NCI-H1092 (cell line): Measurements from ENCODE around the gene MYO18B.

Experiments used
- DNase-seq: peaks from one replicate; lab custom pipeline; 2025; lab: John Stamatoyannopoulos, UW

Gene MYO18B

GRCh38 chr22:25824828-25825423 is 82.9 kb downstream of the MYO18B start:
- no peak for DNase-seq

DNA sequence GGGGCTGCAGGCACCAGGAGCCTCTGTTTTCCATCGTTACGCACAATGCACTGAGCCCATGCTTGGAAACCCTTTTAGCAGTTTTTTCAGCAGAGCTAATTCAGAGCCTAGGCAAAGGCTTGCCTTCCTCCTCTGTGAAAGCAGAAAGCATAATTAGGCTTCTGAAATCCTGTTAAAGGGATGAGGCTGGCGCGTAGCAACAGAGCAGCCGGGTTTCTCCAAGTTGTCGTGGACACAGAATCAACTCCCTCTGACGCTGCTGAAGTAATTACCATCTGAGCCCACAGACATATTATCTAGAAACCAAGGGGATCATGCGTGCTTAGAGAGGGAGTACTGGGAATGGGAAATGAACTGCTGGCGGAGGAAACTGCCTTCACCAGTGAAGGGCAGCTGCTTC is 85.4 kb downstream of the MYO18B start:
- DNase-seq: no peak

DNA sequence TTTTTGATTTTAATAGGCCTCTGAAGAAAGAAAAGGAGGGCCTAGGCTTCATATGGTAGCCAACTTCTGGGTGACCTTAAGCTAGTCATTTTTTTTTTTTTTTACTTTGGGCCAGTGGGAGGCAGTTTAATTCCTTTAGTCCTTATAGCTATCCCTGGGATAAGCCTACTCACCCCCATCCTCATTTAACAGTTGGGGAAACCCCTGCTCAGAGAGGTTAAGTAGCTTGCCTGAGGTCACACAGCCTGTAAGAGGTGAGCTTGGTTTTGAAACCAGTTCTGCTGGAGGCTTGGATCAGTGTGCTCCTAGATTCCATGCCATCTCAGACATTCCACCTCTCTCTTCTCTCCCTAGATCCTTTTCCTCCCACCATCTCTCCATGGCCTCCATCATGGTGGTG is 86.4 kb downstream of the MYO18B start:
- DNase-seq: no peak

GRCh38 chr22:25829237-25829636 is 87.2 kb downstream of the MYO18B start:
- DNase-seq: no peak

DNA sequence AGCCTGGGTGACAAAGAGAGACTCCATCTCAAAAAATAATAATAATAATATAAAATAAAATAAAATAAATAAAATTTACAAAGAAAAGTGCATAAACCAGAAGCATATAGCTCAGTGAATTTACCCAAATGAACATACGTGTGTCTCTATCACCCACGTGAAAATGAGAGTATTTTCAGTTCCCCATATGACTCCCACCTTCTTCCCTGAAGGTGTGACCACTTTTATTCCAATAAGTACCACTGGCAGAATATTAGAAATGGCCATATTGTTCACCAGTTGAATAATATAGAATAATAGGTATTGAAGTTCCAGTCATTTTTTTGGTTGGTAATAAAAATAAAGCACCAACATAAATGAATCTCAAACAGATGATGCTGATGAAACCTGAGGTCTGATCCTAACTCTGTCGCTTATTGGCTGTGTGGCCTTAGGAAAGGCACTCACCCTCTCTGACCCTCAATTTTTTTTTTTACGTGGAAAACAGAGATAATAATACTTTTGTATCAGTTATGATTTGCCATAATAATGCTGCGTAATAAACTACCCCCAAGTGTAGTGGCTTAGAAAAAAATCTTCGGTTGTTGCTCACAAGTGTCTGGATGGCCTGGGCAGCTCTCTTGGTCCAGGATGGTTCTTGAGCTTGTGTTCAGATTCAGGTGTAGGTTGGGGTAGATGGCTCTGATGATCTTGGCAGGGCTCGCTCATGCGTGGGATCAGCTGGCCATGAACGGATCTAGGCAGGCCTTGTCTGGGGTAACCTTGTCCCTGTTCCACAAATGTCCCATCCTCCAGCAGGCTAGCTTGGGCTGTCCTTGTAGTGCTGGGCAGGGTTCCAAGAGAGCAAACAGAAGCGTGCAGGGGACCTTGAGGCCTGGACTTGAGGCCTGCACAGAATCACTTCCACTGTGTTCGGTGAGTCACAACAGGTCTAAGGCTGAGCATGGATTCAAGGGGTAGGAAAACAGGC is 88.1 kb downstream of the MYO18B start:
- no peak for DNase-seq

GRCh38 chr22:25833091-25833490 is 91.1 kb downstream of the MYO18B start:
- DNase-seq: no peak

DNA sequence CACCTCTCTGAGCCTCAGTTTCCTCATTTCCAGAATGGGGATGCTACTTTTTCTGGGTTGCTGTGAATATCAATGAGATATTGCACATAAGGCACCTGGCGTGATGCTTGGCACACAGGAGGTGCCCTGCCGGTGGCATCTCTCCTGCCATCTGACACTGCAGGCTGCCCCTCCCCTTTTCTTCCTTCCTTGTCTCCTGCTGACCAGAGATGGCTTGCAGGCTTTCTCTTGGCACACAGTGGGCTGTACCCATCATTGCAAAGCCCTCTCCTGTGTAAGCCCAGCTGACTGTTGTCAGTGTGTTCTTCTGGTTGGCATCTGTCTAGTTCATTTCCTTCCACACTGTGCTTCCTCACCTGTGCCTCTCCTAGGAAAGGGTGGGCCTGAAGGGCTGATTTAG is 91.7 kb downstream of the MYO18B start:
- no peak for DNase-seq

DNA sequence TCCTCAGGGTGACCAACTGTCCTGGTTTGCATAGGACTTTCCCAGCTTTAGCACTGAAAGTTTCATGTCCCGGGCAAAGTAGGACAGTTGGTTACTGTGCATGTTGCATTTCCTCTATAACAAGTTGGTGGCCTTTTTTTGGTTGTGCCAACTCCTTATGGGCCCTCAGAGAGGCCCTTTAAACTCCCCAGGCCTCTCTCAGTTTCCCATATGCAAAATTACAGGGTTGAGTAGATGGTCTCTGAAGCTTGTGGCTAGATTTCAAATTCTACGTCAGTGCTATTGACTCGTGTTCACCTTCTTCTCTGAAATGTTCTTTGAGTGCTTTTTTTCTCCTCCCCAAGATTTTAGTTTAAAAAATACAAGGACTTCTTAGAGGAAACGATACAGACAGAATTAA is 92.5 kb downstream of the MYO18B start:
- DNase-seq: no peak

GRCh38 chr22:25835348-25835747 is 93.4 kb downstream of the MYO18B start:
- DNase-seq: no peak

DNA sequence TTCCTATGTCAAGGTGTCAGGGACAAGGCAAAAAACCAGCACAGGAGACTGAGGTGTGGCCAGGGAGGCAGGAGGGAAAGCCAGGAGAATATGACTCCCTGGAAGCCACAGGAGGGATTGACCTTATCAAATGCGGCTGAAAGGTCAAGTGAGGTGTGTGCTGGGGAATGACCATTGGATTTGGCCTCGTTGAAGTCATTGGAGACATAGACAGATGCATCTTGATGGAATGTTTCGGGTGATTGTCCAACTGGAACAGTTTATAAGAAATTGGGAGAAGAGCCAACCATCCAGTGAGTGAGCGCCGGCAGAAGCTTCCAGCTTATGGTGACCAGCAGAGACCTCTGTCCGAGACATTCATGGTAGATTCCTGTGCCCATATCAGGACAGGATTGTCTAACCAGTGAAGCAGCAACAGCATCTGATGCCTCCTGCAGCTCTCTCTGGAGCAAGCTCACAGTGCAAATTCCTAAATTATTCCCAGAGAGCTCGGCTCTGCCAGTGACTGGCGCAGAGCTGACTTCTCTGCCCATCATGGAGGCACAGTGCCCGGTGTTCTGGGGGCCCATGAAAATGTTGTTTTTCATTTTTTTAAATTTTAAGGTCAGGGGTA is 95.4 kb downstream of the MYO18B start:
- no peak for DNase-seq

DNA sequence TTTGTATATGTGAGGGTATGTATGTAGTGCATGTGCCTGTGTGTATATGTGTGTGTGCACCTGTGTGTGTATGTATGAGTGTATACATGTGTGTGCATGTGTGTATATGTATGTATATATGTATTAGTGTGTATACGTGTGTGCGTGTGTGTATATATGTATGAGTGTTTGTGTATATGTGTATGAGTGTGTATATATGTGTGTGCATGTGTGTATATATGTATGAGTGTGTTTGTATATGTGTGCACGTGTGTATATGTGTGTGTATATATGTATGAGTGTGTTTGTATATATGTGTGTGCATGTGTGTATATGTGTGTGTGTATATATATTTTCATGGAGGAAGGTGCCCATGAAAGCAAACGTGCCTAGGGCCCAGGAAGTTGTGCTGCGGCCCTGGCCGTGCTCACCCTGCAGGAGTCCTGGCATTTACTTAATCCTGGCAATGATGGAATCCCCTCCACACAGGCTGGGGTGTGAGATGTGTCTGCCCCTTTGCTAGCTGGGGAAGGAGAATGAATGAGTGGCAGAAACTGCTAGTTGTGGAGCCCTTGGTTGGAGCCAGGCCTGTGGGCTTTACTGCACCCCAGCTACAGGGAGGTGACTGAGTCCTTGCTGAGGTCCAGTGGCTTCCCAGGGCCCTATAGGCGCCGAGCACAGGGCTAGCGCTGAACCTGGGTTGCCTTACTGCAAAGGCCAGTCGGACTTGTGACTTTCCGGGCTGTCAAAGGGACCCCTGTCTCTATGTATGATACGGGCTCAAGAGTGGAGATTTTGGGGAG is 97.2 kb downstream of the MYO18B start:
- DNase-seq: no peak

DNA sequence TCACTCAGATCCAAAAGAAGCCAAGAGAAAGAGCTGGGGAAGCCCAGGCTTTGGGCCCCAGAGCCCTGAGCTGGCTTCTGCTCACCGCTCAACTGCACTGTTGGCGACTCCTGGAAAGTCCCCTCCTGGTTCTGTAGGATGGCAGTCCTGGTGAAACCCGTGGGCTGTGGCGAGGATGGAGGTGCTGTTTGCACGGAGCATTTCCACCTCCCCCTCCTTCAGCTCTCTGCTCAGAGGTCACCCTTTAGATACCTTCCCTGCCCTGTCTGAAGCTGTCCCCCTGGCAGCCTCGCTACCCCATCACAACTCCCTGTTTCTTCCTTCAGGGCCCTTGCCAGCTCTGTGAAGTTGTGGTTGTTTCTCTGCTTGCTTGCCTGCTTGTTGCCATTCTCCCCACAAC is 97.8 kb downstream of the MYO18B start:
- DNase-seq: no peak

- DNase-seq: no peak
Observed at GRCh38 chr22:25840167-25840566, 98.2 kb downstream of the MYO18B start.

DNA sequence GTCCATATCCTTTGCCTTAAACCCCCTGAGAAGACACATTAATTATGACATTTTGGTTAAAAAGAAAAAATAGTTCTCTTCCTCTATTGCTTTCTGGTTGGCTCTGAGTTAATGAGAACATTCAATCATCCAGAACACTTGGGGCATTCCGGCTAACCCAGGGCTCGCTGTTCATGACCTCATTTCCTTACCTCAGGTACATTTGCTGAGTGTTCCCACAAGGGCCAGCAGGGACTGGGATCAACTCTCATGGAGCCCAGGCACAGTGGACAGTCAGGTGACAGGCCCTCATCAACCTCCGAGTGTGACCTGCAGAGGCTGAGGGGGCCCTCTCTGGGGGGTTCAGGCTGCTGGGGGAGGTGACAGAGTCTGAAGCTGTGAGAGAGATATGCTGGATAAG is 98.9 kb downstream of the MYO18B start:
- no peak for DNase-seq

DNA sequence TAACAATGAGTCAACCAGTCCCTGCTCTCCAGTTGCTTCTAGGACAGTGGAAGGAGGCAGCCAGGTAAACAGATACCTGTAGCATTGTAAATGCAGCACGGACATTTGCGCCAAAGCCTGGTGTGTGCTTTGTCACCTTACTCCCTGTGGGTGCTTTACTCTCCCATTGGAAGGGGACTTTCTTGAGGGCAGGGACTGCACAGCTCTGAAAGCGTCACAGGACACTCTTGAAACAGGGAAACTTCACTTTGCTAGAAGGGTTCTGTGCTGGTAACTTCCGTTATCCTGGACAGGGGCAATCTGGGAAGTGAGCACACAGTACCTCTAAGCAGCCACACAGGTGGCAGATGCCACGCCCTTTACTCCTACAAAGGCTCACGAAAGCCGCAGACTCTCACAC is 99.8 kb downstream of the MYO18B start:
- DNase-seq: no peak

- no peak for DNase-seq
Observed at GRCh38 chr22:25843660-25844405, 101.8 kb downstream of the MYO18B start.

GRCh38 chr22:25844601-25845000 is 102.6 kb downstream of the MYO18B start:
- no peak for DNase-seq

DNA sequence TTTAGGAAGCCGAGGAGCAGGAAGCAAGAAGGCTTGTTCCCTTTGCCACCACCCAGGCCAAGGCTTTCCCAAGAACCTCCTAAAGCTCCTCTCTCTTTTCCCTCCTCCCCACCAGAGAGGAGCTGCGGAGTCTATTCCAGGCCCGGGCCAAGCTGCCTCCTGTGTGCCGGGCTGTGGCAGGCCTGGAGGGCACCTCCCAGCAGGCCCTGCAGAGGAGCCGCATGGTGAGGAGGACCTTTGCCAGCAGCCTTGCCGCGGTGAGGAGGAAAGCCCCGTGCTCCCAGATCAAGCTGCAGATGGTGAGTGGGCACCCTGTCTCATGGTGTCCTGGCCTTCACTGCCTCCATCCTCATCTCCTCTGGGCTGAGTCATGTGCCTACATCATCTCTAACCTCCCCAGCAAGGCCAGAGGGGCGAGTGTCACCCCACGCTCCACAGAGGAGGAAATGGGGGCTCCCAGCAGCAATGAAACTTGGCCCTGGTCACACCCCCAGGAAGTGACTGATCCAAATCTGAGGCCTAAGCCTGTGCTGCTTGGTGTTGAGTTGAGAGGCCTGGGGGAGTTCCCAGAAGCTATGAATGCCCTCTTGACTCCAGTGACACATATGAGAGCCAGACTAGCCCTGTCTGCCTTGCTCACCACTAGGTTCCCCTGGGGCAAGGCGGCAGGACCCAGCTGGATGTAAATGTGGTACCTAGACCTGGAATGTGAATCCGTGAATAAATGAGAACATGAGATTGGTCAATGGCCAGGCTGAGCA is 104.2 kb downstream of the MYO18B start:
- no peak for DNase-seq

DNA sequence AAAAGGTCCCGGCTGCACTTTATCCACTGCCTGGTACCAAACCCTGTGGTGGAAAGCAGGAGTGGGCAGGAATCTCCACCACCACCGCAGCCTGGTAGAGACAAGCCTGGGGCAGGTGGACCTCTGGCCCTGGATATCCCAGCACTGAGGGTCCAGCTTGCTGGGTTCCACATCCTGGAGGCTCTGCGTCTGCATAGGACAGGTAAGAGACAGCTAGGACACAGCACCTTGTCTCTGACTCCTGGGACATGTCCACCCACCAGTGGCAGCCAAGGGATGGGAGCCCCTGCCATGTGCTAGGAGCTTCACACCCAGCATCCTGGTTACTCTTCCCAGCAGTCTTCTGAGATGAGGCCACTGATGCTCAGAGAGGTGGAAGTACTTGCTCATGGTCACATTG is 105.5 kb downstream of the MYO18B start:
- no peak for DNase-seq

GRCh38 chr22:25848954-25849353 is 107.0 kb downstream of the MYO18B start:
- DNase-seq: no peak

- DNase-seq: no peak
Observed at GRCh38 chr22:25849522-25849921, 107.5 kb downstream of the MYO18B start.
